Stimulated activated CD4-positive, alpha-beta T cell treated with anti-CD3 and anti-CD28 coated beads, Interleukin-4, amount 100 ng/mL, for 1 hour (primary cell): ENCODE measurements around the gene SNX9.
"Not testable (repeated sequence)": the region's sequence is repeated elsewhere in the genome, so short reads cannot be mapped to it uniquely, and the experiment has no call there.

Experiments used
- DNase-seq: peaks from one replicate; pipeline ENCODE4 v3.0.0-alpha.2; 2020

Gene SNX9

DNA sequence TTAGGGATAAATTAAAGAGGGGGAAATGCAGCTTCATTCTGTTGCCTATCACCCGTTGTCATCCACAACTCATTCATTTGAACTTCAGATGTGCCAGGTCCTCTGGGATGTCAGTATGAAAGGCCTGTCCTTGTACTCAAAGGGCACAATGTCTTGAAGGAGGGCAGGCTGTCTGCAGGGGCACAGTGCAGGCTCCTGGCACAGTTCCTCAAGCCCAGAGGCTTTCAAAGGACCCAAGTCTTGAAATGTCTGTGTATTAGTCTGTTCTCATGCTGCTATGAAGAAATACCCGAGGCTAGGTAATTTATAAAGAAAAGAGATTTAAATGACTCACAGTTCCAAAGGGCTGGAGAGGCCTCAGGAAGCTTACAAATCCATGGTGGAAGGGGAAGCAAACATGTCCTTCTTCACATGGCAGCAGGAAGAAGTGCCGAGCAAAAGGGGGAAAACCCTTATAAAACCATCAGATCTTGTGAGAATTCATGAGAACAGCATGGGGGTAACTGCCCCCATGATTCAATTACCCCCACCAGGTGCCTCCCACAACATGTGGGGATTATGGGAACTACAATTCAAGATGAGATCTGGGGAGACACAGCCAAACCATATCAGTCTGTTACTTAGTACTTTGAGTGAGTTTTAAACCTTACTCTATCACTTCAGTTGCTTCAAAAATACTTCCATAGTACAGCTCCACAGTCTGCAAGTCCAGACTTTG lies 9.4 kb downstream of the SNX9 start:
- no peak for DNase-seq

DNA sequence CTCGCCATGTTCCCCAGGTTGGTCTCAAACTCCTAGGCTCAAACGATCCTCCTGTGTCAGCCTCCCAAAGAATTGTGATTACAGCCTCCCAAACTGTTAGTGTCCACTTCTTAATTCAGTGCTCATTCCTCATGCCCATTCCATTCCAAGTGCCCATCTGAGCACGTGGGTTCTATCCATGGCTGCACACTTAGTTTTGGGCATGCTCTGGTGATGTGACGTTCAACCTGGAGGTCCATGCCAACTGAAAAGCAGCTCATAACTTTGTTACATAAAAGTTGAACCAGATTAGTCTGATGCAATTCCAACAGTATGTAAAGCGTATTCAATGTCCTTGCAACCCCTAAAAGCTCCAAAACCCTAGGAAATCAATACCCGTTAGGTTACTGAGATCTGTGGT lies 11.5 kb downstream of the SNX9 start:
- no peak for DNase-seq

- DNase-seq: no peak
Measured at GRCh38 chr6:157838718-157839430, 15.8 kb downstream of the SNX9 start.

DNA sequence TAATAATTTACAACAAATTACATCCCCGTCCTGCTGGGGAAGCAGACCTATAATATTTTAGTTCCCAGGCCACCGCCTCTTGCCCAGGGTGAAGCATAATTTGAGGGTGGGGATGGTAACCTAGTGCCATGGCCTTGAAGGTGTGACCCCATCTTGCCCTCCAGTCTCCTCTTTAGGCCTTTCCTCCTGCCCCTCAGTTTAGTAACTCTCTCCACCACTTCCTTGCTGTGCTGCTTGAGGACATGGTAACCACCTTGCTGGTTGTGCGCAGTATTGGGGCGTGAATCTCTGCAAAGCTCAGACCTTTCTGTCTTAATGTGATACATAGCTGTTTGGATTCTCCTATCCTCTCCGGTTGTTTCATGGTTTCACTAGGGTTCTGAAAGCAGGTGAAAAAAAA lies 16.6 kb downstream of the SNX9 start:
- DNase-seq: no peak

DNA sequence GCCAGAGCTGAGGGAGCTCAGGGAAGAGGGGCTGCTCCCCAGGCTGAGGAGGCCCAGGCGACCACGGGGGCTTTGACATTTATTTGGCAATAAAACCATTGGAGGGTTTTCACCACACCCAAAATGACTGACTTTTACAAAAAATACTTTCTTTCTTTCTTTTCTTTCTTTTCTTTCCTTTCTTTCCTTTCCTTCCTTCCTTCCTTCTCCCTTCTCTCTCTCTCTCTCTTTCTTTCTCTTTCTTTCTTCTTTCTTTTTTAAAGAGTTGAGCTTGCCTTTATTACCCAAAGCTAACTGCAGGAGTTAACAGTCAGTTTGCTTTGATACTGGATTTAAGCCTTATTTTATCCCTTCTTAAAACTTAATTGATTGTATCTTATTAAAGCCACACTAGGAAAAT lies 17.2 kb downstream of the SNX9 start:
- no peak for DNase-seq

DNA sequence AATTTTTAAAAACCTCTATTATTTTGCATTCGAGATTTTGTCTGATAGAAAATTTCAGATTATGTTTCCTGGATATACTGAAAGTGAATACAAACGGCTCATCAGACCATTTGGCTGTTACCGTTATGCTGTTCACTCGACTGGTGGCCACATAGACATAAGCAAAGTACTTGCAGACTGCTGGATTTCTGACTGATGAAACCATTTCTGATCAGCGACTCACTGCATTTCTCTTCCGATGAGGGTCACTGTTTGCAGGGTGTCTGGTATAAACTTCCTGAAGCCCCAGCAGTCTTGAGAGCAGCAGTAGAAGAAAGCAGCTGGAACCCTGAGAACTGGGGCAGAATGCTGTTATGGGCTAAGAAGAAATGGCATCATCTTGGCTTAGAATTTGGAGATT lies 17.7 kb downstream of the SNX9 start:
- DNase-seq: no peak

GRCh38 chr6:157841211-157841840 lies 18.3 kb downstream of the SNX9 start:
- DNase-seq: no peak

DNA sequence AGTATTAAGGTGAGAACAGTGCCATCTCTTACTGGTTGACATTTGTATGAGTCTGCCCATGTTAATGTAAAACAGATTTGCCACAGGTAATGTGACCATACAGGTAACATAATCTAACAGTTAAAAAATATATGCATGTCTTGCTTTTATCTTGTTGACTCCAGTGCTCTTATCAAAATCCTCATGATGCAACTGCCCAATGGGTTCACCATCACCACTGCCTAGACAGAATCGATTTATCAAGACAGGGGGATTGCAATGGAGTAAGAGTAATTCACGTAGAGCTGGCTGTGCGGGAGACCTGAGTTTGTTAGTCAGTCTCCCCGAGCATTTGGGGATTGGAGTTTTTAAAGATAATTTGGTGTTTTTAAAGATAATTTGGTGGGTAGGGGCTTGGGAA lies 19.2 kb downstream of the SNX9 start:
- no peak for DNase-seq

DNA sequence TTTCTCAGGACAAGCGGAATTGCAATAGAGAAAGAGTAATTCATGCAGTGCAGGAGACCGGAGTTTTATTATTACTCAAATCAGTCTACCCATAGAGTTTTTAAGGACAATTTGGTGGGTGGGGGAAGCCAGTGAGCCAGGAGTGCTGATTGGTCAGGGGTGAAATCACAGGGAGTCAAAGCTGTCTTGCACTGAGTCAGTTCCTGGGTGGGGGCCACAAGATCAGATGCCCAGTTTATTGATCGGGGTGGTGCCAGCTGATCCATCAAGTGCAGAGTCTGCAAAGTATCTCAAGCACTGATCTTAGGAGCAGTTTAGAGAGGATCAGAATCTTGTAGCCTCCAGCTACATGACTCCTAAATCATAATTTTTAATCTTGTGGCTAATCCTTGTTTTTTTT lies 21.1 kb downstream of the SNX9 start:
- not testable (repeated sequence) for DNase-seq

GRCh38 chr6:157845493-157846259 lies 22.6 kb downstream of the SNX9 start:
- no peak for DNase-seq

- DNase-seq: no peak
Measured at GRCh38 chr6:157847846-157848245, 24.8 kb downstream of the SNX9 start.

DNA sequence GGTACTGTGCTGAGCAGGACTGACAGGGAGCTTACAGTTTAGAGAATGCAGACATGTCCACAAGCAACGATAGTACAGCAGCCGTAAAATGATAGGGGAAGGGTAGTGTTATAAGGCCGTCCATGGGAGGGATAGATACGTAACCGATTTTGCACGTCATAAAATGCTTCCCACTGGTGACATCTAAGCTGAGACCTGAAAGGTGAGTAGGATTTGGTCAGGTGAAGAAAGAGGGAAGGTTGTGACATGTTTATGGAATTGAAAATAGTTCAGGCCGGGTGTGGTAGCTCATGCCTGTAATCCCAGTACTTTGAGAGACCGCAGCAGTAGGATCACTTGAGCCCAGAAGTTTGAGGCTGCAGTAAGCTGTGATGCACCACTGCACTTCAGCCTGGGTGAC lies 25.6 kb downstream of the SNX9 start:
- no peak for DNase-seq

DNA sequence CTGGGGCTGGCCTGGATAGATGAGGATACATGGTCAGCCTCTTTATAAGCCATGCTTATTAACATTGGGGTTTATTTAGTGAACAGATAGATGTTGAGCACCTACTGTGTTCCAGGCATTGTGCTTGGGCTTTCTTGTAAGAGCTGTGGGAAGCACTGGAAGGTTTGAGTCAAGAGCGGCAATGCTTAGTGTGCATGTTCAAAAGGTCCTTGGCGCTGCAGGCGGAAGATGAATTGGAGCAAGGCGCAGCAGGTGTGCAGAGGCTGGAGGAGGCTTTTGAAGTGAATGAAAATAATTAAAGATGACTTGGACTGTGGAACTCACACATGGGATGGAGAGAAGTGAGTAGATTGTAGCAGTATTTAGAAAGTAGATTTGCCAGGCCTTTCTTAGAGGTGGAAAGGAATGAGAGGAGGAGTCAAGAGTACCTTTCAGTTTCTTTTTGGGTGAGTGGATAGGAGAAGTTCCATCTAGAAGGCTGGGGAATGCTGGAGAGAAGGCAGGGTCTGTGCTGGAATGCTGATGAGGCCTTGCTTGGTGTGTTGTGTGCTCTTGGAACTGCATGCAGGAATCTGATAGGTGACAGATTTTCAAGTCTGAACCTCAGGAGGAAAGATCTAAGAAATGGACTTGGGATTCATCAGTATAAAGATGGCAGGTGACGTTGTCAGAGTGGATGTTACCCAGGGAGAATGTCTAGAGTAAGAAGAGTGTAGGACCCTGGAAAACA lies 26.4 kb downstream of the SNX9 start:
- no peak for DNase-seq

GRCh38 chr6:157850030-157850429 lies 27.0 kb downstream of the SNX9 start:
- no peak for DNase-seq

DNA sequence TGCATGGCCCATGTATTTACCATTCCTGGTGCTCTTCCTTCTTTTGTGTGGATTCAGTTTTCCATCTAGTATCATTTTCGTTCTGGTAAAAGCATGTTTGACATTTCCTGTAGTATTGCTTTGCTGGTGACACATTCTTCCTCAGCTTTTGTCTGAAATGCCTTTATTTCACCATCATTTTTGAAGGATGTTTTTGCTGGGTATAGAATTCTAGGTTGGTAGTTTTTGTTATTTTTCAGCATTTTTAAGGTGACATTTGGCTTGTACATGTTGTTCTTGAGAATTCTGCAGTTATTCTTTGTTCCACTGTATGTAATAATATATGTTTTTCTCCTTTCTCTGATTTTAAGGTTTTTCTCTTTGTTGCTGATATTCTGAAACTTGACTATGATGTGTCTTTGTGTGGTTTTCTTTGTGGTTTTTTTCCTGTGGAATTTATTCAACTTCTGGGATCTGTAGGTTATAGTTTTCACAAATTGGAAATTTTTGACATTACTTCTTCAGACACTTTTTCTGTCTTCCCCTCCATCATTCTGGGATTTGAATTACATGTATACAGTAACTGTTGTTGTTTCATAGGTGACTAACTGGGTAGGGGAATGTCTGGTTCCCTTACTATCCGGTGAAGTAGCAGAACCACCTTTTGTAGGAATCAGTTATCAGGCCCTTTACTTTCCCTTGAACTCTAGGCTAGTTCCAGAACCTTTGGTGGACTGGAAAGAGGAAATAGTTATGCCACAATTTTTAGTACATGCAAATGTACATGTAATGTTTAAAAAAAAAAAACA lies 30.2 kb downstream of the SNX9 start:
- no peak for DNase-seq

DNA sequence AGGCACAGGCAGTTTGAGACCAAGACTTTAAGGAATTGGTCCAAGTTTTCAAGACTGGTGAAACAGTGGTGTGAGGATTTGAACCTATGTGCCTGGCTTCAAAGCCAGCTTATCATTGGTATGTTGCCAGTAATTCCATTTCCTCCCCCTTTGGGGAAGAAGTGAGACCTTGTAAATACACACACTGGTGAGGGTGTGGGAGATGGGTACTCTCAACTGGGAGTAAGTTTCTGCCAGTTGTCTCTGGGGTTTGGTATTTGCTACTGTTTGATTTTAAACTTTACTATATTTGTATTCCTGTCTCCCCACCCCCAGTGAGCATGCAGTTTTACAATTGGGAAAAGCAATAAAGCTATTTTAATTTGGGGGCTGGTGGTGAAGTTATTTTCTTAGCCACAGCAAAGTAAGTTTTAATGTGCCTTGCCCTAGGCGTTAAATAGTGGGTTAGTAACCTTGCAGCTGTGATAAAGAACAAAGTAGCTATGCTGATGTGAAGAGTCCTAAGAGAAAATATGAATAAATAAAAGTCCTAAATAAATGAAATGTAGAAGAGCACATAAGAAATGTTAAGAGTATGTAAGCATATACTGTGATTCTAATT lies 31.0 kb downstream of the SNX9 start:
- no peak for DNase-seq

DNA sequence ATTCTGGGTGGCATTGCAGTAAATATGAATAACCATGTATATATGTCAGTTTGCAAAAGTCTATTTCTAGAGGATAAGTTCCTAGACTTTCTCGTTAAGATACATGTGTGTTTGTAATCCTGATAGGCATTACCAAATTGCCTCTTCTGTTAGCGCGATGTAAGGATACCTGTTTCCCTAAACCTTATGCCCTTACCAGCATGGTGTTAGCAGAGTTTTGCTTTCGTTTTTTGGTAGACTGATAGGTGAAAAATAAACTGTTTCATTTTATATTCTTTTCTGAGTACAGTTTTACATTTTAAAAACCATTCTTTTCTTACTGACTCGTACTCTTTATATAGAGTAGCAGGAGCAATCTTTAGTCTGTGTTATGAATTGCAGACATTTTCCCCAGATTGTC lies 32.3 kb downstream of the SNX9 start:
- DNase-seq: no peak

DNA sequence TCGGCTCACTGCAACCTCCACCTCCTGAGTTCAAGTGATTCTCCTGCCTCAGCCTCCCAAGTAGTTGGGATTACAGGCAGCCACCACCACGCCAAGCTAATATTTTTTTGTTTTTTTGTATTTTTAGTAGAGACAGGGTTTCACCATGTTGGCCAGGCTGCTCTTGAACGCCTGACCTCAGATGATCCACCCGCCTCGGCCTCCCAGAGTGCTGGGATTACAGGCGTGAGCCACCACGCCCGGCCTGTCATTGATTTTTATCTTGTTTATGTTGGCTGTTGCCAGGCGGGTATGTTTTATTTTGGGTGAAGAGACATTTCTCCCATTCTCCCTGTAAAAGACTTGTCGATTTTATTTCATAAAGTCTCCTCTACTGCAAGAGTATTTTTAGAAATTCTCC lies 32.8 kb downstream of the SNX9 start:
- not testable (repeated sequence) for DNase-seq

- DNase-seq: not testable (repeated sequence)
Measured at GRCh38 chr6:157858664-157859063, 35.6 kb downstream of the SNX9 start.

- DNase-seq: no peak
Measured at GRCh38 chr6:157859775-157860504, 36.9 kb downstream of the SNX9 start.

GRCh38 chr6:157860505-157860991 lies 37.5 kb downstream of the SNX9 start:
- DNase-seq: no peak
